GM18951 (cell line): ENCODE measurements around the gene EPB41L4A.

Experiments used
- POLR2A ChIP-seq: IDR thresholded peaks from 4 replicates; pipeline ENCODE4 v1.6.1; 2011; ENCODE audit warnings: mild to moderate bottlenecking; ENCODE audit not compliant: insufficient read length, insufficient read depth; ENCODE audit errors: extremely low read depth
- in situ Hi-C: fragments of 300-500 bp; cut with MboI; formaldehyde crosslinking; loops from one replicate; pipeline ENCODE4 v1.12.0; 2022; ENCODE audit warnings: low sequenced_read_pairs, mixed read lengths, inconsistent platforms; ENCODE audit not compliant: unreplicated experiment

EPB41L4A gene

GRCh38 chr5:112356178-112356956 is 62.7 kb downstream of the EPB41L4A start:
- no peak for TF ChIP-seq POLR2A
- in situ Hi-C loops = no loop called here

DNA sequence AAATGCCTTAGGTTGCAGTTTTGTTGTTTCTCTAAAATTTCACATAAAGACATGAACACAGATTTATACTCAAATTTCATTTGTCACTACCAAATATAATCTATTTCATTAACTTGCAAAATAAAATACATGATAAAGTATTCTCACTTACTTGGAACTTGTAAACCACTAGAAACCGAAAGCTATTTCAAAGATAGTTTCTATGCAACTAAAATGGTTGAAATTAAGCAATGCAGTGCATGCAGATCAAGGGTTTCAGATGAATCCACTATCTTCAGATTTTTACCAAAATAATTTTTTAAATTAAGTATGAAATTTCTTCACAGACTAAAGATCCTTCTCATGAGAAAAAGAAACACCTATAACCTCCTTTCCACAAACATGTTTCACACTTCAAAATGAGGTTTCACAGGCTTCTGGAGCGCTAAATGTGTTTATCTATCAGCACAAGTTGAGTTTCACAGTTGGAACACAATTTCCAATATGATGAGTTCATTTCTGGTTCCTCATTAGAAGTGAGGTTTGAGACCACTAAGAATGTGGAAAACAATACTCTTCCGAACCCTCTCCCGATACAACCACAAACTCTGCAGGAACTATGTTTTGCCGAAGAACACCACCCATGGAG is 63.9 kb downstream of the EPB41L4A start:
- in situ Hi-C loops = no loop called here
- no peak for TF ChIP-seq POLR2A

DNA sequence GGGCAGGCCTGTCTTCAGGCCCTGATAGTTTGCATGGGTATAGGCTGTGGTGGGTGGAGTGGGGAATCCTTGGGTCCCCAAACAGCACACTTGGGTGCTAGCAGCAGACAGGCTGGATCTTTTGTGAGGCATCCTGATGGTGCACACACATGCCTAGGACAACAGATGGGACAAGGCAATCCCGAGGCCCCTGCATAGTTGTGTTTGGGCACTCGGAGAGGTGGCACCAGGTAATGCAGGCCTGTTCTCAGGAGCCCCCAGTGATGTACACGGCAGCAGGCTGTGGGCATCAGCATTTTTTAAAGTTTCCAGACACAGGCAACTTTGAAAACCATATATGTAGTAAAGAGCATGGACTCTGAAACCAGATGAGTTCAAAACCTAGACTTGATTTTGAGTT is 65.4 kb downstream of the EPB41L4A start:
- in situ Hi-C loops = no loop called here
- no peak for TF ChIP-seq POLR2A

DNA sequence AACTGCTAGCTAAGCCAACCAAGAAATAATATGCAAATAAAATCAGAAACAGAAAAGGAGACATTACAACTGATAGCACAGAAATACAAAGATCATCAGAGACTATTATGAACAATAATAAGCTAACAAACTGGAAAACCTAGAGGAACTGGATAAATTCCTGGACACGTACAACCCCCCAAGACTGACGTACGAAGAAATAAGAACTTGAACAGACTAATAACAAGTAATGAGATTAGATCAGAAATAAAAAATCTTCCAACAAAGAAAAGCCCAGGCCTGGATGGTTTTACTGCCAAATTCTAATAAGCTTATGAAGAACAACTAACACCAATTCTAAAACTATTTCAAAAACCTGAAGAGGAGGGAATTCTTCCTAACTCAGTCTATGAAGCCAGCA is 67.9 kb downstream of the EPB41L4A start:
- in situ Hi-C loops = no loop called here
- no peak for TF ChIP-seq POLR2A

- no peak for TF ChIP-seq POLR2A
- in situ Hi-C loops = no loop called here
Measured at GRCh38 chr5:112350626-112351025, 68.5 kb downstream of the EPB41L4A start.

DNA sequence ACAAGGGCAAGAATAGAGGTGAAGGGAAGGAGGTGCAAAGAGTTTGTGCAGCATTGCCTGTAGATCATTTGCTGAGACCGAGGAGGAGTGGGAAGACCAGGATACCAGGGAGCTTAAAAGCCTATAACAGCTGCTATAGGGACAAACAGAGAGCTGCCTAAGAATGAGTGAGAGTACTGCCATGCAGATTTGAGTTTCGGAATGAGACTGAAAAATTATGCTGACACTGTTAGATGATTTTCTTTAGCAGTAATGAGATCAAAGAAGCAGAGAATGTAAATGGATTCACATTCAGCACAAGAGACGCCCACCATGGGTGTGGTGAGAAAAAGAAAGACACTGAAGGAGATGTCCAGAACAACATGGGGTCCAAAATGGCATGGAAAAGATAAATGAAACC is 69.7 kb downstream of the EPB41L4A start:
- in situ Hi-C loops = no loop called here

GRCh38 chr5:112348915-112349314 is 70.2 kb downstream of the EPB41L4A start:
- in situ Hi-C loops = no loop called here
- TF ChIP-seq POLR2A = no peak

More for the DNA sequence above, 69.7 kb downstream of the EPB41L4A start:
- TF ChIP-seq POLR2A = no peak

- in situ Hi-C loops = no loop called here
Measured at GRCh38 chr5:112348387-112348786, 70.7 kb downstream of the EPB41L4A start.

DNA sequence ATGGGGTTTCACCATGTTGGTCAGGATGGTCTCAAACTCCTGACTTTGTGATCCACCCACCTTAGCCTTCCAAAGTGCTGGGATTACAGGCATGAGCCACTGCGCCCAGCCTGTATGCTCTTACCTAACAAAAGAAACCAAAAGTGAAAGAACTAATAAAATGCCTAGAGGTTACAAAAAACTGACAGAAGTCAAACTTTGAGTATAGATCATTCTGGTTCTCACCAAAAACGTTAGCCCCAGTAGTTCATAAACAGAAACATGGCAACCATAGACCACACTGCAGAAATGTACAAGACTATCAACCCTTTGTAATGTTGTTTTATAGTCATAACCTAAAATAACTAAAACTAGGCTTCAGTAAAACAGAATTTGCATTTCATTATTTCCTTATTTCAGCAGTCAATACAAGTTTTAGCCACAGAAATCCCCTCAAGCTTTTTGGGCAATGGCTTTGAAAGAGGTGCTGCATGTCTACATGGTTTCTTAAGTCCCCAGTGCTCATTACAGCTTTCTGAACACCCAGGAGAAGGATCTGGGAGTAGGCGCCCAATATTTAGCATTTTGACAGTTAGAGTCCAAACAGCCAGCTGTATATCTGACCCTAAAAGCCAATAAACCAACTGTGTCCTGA is 72.5 kb downstream of the EPB41L4A start:
- in situ Hi-C loops = no loop called here
- no peak for TF ChIP-seq POLR2A

More at GRCh38 chr5:112348387-112348786, 70.7 kb downstream of the EPB41L4A start:
- no peak for TF ChIP-seq POLR2A

DNA sequence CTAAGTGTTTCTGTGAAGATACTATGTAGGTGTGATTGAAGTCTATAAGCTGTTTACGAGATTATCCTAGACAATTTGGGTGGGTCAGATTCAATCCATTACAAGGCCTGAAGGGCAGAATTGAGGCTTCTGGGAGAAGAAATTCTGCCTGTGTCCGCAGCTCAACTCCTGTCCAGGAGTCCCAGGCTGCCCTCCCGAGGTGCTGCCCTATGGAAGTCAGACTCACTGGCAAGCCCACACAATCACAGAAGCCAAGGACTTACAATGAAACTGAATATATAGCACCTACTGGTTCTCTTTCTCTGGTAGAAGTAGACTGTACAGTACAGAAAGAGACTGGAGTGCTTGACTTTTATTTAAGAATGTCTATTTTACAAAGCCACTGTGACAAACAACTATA is 74.5 kb downstream of the EPB41L4A start:
- no peak for TF ChIP-seq POLR2A
- in situ Hi-C loops = no loop called here

DNA sequence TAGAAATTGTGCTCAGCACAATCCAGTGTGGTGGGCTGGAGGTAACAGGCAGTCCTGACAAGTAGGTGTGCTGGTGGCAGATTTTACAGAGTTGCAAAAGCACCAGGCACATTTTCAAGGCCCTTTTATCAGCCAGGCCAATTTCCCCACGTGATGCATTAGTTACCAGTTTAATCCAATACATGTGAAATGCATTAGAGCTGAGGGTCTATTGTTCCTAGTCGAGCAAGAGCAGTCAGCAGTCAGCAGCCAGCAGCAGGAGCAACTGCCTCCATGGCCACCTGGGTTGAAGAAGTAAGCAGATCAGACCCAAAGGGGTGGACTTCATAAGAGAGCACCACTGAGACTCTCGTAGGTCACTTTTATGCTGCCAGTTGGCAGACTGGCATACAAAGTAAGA is 76.7 kb downstream of the EPB41L4A start:
- in situ Hi-C loops = no loop called here

DNA sequence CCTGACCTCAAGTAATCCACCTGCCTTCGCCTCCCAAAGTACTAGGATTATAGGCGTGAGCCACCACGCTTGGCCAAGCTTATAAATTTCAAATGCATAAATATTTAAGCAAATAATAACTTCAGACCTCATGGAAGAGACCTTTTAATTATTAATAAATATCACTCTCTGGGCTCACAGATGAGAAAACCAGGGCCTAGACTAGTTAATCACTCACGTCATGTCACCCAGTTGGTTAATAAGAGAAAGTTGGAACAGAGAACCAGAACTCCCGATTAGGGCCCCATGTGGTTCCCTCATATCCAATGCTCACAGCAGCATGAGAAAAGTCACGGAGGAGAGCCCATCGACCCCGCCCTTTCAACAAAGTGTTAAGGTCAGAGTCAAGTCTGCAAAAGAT is 79.3 kb downstream of the EPB41L4A start:
- no peak for TF ChIP-seq POLR2A
- in situ Hi-C loops = no loop called here

More for the DNA sequence above, 76.7 kb downstream of the EPB41L4A start:
- TF ChIP-seq POLR2A = no peak

GRCh38 chr5:112338681-112339337 is 80.3 kb downstream of the EPB41L4A start:
- in situ Hi-C loops = no loop called here
- no peak for TF ChIP-seq POLR2A
